Glutamatergic neuron (in vitro differentiated cells): ENCODE measurements around the gene GLS. TPM values are rescaled to one million over a fixed set of nuclear protein-coding genes. Genes with fewer than 3 reads are reported as not detected.

Experiments used
- DNase-seq: peaks from one replicate; pipeline ENCODE4 v3.0.0; 2022
- H3K27ac Mint-ChIP-seq: one replicate; pipeline ENCODE4 v1.8.0; 2020; ENCODE audit warnings: mild to moderate bottlenecking, mixed read lengths, inconsistent platforms; ENCODE audit not compliant: unreplicated experiment
- H3K27me3 Mint-ChIP-seq: one replicate; pipeline ENCODE4 v1.8.0; 2020; ENCODE audit warnings: mild to moderate bottlenecking, moderate library complexity, mixed read lengths, inconsistent platforms; ENCODE audit not compliant: unreplicated experiment
- H3K36me3 Mint-ChIP-seq: one replicate; pipeline ENCODE4 v1.8.0; 2020; ENCODE audit warnings: mild to moderate bottlenecking, mixed read lengths, inconsistent platforms; ENCODE audit not compliant: unreplicated experiment
- H3K4me1 Mint-ChIP-seq: one replicate; pipeline ENCODE4 v1.8.0; 2020; ENCODE audit warnings: mild to moderate bottlenecking, low read depth, mixed read lengths, inconsistent platforms; ENCODE audit not compliant: unreplicated experiment
- H3K4me3 Mint-ChIP-seq: one replicate; pipeline ENCODE4 v1.8.0; 2020; ENCODE audit warnings: mild to moderate bottlenecking, mixed read lengths, inconsistent platforms; ENCODE audit not compliant: unreplicated experiment
- H3K9me3 Mint-ChIP-seq: one replicate; pipeline ENCODE4 v1.8.0; 2020; ENCODE audit warnings: mild to moderate bottlenecking, moderate library complexity, mixed read lengths, inconsistent platforms; ENCODE audit not compliant: unreplicated experiment
- total RNA-seq: library from RNA; stranded (reverse); fragmentation: NEBNext Ultra II Directional; extraction: Animal tissue kit (Norgen Biotek cat#: 25700); gene quantifications from one replicate; pipeline ENCODE4 v1.2.1, GENCODE V29; 2021; ENCODE audit not compliant: unreplicated experiment
- TF ChIP-seq, protein P1 (sequence below): fragments of 200-600 bp; sonication (generic); IDR thresholded peaks from one replicate; pipeline ENCODE4 v1.5.0; 2021; ENCODE audit not compliant: partially characterized antibody, unreplicated experiment

Gene GLS
- total RNA-seq, 1 donor from 2014 or later: 120 TPM

DNA sequence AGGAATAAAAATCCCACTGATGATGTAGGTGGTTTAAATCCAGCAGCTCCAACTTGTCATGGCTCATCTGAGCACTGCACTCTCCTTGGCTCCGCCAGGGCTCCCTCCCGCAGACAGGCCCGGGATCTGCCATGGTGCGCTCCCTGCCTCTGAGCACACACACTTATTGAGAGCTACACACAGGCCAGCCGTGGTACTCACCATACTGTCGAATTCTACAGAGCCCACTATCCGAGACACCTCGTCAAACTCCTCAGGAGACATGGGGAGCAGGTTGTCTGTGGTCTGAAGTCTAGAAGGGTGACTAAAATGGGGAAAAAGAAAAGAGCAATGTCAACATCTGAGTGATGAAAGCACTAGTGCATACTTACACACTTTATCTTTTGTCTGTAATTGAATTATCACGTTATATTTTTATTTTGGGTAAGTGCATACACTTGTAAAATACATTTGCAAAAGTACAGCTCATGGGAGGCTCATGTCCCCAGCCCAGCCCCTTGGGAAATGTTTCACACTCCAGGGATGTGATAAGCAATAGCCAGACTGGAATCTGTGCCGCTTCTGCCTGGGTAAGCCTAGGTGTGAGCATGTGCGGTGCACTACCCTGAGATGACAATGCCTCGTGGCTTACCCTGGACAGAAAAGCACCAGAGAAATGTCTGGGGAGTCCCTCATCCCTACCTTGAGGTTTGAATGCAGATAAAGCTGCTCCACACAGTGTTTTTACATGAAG, 94.2 kb downstream of the GLS start:
- H3K27me3 Mint-ChIP-seq: no peaks in the 10 kb centered on the region
- TF ChIP-seq, protein P1, sequence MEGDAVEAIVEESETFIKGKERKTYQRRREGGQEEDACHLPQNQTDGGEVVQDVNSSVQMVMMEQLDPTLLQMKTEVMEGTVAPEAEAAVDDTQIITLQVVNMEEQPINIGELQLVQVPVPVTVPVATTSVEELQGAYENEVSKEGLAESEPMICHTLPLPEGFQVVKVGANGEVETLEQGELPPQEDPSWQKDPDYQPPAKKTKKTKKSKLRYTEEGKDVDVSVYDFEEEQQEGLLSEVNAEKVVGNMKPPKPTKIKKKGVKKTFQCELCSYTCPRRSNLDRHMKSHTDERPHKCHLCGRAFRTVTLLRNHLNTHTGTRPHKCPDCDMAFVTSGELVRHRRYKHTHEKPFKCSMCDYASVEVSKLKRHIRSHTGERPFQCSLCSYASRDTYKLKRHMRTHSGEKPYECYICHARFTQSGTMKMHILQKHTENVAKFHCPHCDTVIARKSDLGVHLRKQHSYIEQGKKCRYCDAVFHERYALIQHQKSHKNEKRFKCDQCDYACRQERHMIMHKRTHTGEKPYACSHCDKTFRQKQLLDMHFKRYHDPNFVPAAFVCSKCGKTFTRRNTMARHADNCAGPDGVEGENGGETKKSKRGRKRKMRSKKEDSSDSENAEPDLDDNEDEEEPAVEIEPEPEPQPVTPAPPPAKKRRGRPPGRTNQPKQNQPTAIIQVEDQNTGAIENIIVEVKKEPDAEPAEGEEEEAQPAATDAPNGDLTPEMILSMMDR: no peak
- no peak for DNase-seq

DNA sequence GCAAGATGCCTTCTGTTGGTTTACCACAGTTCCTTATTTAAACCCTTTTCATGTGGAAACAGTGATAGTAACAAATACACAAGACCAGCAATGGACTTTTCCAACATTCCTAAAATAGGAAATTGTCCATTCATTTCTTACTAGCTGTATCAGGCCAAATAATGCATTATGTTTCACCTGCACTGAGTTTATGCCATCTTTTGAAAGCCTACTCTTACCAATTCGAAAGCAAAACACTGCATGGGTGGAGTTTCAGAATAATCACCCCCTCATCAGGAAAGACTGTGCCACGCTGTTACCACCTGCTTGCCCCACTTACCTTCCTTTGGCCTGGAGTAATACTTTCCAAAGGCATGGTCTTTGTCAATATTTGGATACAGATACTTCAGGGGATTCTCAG, 95.9 kb downstream of the GLS start:
- Mint-ChIP-seq H3K9me3 (peaks cover 1% of the 10 kb centered on the region), H3K27ac (no peak overlapping the region), H3K4me1 (peaks cover 3% of the 10 kb centered on the region), H3K27me3 (no peaks in the 10 kb centered on the region), H3K4me3 (no peak overlapping the region), H3K36me3 (no peaks in the 10 kb centered on the region)
- DNase-seq: no peak
- TF ChIP-seq, protein P1: no peak

More for the DNA sequence above, 94.2 kb downstream of the GLS start:
- H3K36me3 Mint-ChIP-seq: peaks cover 7% of the 10 kb centered on the region
- H3K9me3 Mint-ChIP-seq: peaks cover 1% of the 10 kb centered on the region
- peaks cover 7% of the 10 kb centered on the region for H3K4me1 Mint-ChIP-seq
- H3K27ac Mint-ChIP-seq: no peak overlapping the region
- no peak overlapping the region for H3K4me3 Mint-ChIP-seq

DNA sequence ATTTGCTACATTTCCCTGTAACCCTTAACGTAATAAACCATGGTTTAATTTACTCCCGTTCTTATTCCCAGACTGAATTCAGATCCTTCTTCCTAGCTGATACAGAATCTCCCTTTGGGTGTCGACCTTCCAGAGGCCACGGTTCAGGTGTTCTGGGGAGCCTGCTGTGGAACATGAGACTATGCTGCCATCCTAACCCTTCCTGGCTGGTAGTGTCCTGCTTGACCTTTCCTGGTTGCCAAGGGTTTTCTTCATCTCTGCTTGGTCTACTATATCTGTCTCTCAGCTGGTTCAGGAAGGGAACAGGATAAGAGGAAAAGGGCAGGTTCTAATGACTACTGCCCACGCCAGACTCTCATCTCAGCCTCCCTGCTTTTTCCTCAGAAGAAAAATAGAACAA, 96.9 kb downstream of the GLS start:
- H3K36me3 Mint-ChIP-seq: peaks cover 7% of the 10 kb centered on the region
- H3K4me3 Mint-ChIP-seq: no peak overlapping the region
- no peak for DNase-seq
- TF ChIP-seq, protein P1: no peak
- no peak overlapping the region for H3K27ac Mint-ChIP-seq
- peaks cover 3% of the 10 kb centered on the region for H3K4me1 Mint-ChIP-seq
- peaks cover 1% of the 10 kb centered on the region for H3K9me3 Mint-ChIP-seq
- H3K27me3 Mint-ChIP-seq: no peaks in the 10 kb centered on the region

DNA sequence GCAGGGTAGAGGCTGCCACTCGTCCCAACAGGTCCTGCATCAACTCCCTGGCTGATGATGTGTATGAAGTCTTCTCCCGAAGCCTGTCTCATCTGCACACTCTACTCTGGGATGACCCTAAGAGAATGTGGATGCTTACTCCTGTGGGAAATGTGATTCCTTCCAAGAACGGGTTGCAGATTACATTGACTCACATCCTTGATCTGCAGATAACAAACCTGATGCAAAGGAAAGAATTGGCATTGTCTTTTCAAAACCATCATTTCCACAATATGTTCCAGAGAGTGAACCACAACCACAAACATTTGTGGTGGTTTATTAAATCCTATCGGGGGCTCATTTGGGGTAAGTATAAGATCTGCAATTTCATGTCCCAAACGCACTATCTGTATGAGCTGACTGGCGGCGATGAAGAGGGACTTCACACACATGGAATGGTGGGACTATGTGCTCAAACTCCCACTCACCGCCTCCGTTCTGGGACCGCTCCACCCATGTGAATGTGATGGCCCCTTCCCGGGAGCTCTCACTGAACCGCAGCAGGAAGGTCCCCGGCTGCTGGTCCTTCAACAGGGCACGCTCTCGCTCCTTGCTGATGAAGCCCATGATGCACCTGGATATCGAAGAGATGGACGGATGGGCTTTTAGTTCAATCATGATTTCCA, 97.9 kb downstream of the GLS start:
- no peak overlapping the region for H3K4me3 Mint-ChIP-seq
- TF ChIP-seq, protein P1: no peak
- H3K9me3 Mint-ChIP-seq: peaks cover 1% of the 10 kb centered on the region
- peaks cover 7% of the 10 kb centered on the region for H3K36me3 Mint-ChIP-seq
- no peak for DNase-seq
- H3K4me1 Mint-ChIP-seq: peaks cover 3% of the 10 kb centered on the region
- no peak overlapping the region for H3K27ac Mint-ChIP-seq
- no peaks in the 10 kb centered on the region for H3K27me3 Mint-ChIP-seq

DNA sequence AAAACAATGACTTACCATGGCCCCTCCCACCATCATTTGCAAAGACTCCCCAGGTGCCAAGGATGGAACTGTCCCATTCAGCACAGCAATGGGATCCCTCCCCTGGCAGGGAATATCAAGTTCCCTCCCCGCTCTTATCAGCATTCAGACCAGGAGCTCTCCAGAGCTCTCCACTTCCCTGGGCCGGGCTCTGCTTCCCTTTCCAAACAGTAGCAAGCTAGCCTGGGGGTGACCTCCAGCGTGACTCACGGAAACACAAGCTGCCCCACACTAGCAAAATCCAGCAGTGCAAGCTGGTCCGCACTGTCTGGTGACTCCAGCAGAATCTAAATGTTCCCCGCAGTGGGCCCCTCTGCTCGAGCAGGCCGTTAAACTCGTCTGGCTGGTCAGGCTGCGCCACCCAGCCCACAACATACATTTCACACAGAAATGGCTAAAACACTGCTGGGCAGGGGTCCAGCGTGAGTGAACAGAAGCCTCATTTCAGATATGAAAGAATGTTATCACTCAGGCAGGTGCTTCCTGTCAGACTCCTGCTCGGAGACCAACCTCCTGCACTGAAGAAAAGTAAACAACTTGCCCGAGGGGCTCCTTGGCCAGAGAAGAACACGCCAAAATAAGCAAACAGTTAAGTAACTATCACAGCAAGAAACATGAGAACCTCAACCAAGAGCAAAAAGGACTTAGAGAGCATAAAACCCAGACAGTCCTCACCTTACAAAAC, 99.4 kb downstream of the GLS start:
- H3K4me1 Mint-ChIP-seq: peaks cover 3% of the 10 kb centered on the region
- DNase-seq: no peak
- no peak overlapping the region for H3K27ac Mint-ChIP-seq
- no peak overlapping the region for H3K4me3 Mint-ChIP-seq
- H3K27me3 Mint-ChIP-seq: no peaks in the 10 kb centered on the region
- peaks cover 7% of the 10 kb centered on the region for H3K36me3 Mint-ChIP-seq
- no peaks in the 10 kb centered on the region for H3K9me3 Mint-ChIP-seq
- TF ChIP-seq, protein P1: no peak
